ENCODE data around the gene MBOAT2. TPM values are rescaled to one million over a fixed set of nuclear protein-coding genes. Genes with fewer than 3 reads are reported as not detected.

The MBOAT2 gene
- total RNA-seq, 1 experiment from 2014 or later, result 30.7 TPM

DNA sequence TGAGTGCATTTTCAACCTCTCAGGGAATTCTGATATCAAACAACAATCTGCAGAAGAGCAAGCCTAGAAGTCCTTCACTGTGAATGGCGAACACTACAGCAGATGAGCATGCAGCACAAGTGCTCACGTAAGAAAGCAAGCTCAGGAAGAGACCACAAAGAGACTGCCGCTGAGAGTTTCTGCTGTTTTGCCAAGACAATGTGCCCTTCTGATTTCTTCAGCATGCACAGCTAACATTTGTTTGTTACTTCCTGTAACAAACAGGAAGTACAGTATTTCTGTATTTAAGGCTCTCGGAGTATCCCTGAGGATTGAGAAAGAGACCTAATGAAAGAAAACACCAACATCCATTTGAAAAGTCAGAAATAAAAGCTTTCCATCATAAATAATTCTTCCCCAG, 45.9 kb downstream of the MBOAT2 start:
- H3F3A ChIP-seq (ENCODE audit: low read length, unreplicated experiment), result no peaks in the 10 kb centered on the region
- H2AFZ ChIP-seq (ENCODE audit: low read length), result no peak overlapping the region
- ATAC-seq (no peak), DNase-seq (no peak)
- no TSS peak for BruUV-seq (replicated peaks)
- H3K27ac ChIP-seq (ENCODE audit: low read length), result no peak overlapping the region
- H3K4me2 ChIP-seq (ENCODE audit: low read length), result no peak overlapping the region
- peaks cover 33% of the 10 kb centered on the region for H3K36me3 ChIP-seq (ENCODE audit: low read depth, low read length)
- H3K9ac ChIP-seq (ENCODE audit: low read length), result no peak overlapping the region
- H3K27me3 ChIP-seq (ENCODE audit: low read length), result no peaks in the 10 kb centered on the region
- intact Hi-C loops (cut with micrococcal nuclease), result no loop called here
- H4K20me1 ChIP-seq (ENCODE audit: low read length), result no peaks in the 10 kb centered on the region
- H3K79me2 ChIP-seq (ENCODE audit: low read length), result peaks cover 46% of the 10 kb centered on the region
- H3K4me3 ChIP-seq (ENCODE audit: low read length), result no peak overlapping the region
- no peak for TF ChIP-seq EZH2phosphoT487 (IDR thresholded peaks at IDR 0.05; ENCODE audit: borderline replicate concordance, low read length)
- no peak for TF ChIP-seq CTCF (conservative IDR thresholded peaks at IDR 0.05; ENCODE audit: low read depth, low read length)
- TF ChIP-seq EZH2 (IDR thresholded peaks at IDR 0.05; ENCODE audit: low read length, unreplicated experiment), result no peak
- ChIA-PET POLR2A (ENCODE audit: unreplicated experiment) (no interaction called here), CTCF (no interaction called here)
- no peaks in the 10 kb centered on the region for H3K4me1 ChIP-seq (ENCODE audit: insufficient read depth, low read length)
- H3K9me2 ChIP-seq (replicated peaks; ENCODE audit: low read length), result no peaks in the 10 kb centered on the region
- peaks cover 8% of the 10 kb centered on the region; the same call in 1 of the 2 replicates for H3K9me3 ChIP-seq (ENCODE audit: low read length)

DNA sequence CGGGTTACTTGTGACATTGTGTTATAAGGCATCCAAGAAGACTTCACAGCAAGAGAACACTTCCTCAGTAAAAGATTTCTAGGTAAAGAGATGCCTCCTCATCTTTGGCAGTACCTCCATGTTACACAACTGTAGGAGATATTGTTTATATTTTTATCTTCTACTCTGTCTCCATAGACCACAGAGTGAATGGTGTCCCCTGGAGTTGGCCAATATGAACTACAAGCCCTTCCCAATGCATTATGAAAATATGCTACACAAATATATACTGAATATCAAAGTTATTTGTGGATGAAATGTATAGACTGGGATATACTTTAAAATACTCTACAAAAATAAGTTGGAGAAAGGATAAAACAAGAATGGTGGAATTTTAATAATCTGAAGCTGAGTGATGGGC, 46.7 kb downstream of the MBOAT2 start:
- H3K27me3 ChIP-seq (ENCODE audit: low read length), result no peaks in the 10 kb centered on the region
- H2AFZ ChIP-seq (ENCODE audit: low read length), result no peak overlapping the region
- TF ChIP-seq CTCF (conservative IDR thresholded peaks at IDR 0.05; ENCODE audit: low read depth, low read length), result peak; percentile 30; the same call in 1 of the 2 replicates
- TF ChIP-seq EZH2phosphoT487 (IDR thresholded peaks at IDR 0.05; ENCODE audit: borderline replicate concordance, low read length), result no peak
- peaks cover 8% of the 10 kb centered on the region; the same call in 1 of the 2 replicates for H3K9me3 ChIP-seq (ENCODE audit: low read length)
- no peak for ATAC-seq
- no peak overlapping the region for H3K4me3 ChIP-seq (ENCODE audit: low read length)
- no peak overlapping the region for H3K9ac ChIP-seq (ENCODE audit: low read length)
- no peak overlapping the region for H3K27ac ChIP-seq (ENCODE audit: low read length)
- CTCF ChIA-PET, result no interaction called here
- H3F3A ChIP-seq (ENCODE audit: low read length, unreplicated experiment), result no peaks in the 10 kb centered on the region
- DNase-seq, result no peak
- no peaks in the 10 kb centered on the region for H3K4me1 ChIP-seq (ENCODE audit: insufficient read depth, low read length)
- H3K36me3 ChIP-seq (ENCODE audit: low read depth, low read length), result peaks cover 33% of the 10 kb centered on the region
- H4K20me1 ChIP-seq (ENCODE audit: low read length), result no peaks in the 10 kb centered on the region
- POLR2A ChIA-PET (ENCODE audit: unreplicated experiment), result no interaction called here
- no peak overlapping the region for H3K4me2 ChIP-seq (ENCODE audit: low read length)
- H3K9me2 ChIP-seq (replicated peaks; ENCODE audit: low read length), result no peaks in the 10 kb centered on the region
- intact Hi-C loops (cut with micrococcal nuclease), result no loop called here
- no TSS peak for BruUV-seq (replicated peaks)
- H3K79me2 ChIP-seq (ENCODE audit: low read length), result peaks cover 40% of the 10 kb centered on the region

DNA sequence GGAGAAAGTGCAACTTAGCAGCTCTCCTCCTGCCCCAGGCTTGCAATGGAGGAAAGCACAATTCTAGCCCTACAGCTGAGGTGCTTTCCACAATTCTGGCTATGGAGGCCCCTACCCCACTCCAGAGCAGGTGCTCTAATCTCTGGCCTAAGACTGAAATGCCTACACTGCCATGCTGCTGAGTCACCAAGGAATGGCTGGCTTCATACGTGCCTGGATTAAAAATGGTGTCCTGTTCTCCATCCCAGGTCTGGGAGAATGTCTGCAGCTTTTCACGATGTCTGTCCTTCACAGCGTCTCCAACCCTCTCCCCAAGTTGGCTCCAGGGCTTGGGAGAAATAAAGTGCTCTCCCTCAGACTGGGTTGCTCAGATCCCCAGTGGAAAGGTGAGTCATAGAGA, 48.5 kb downstream of the MBOAT2 start:
- TF ChIP-seq CTCF (conservative IDR thresholded peaks at IDR 0.05; ENCODE audit: low read depth, low read length) (no peak), EZH2 (IDR thresholded peaks at IDR 0.05; ENCODE audit: low read length, unreplicated experiment) (no peak), EZH2phosphoT487 (IDR thresholded peaks at IDR 0.05; ENCODE audit: borderline replicate concordance, low read length) (no peak)
- no TSS peak for BruUV-seq (replicated peaks)
- Histone ChIP-seq H2AFZ (ENCODE audit: low read length) (no peak overlapping the region), H3K27me3 (ENCODE audit: low read length) (no peaks in the 10 kb centered on the region), H3F3A (ENCODE audit: low read length, unreplicated experiment) (no peaks in the 10 kb centered on the region), H3K27ac (ENCODE audit: low read length) (no peak overlapping the region), H3K4me3 (ENCODE audit: low read length) (no peak overlapping the region), H3K9ac (ENCODE audit: low read length) (no peak overlapping the region), H3K9me2 (replicated peaks; ENCODE audit: low read length) (no peaks in the 10 kb centered on the region), H3K9me3 (ENCODE audit: low read length) (peaks cover 8% of the 10 kb centered on the region; the same call in 1 of the 2 replicates), H4K20me1 (ENCODE audit: low read length) (no peaks in the 10 kb centered on the region), H3K4me1 (ENCODE audit: insufficient read depth, low read length) (no peaks in the 10 kb centered on the region), H3K4me2 (ENCODE audit: low read length) (no peak overlapping the region), H3K36me3 (ENCODE audit: low read depth, low read length) (peaks cover 33% of the 10 kb centered on the region), H3K79me2 (ENCODE audit: low read length) (peaks cover 23% of the 10 kb centered on the region)
- ATAC-seq (no peak), DNase-seq (no peak)
- intact Hi-C loops (cut with micrococcal nuclease), result no loop called here
- ChIA-PET POLR2A (ENCODE audit: unreplicated experiment) (no interaction called here), CTCF (no interaction called here)
